GM12872 (cell line): ENCODE results near the gene ARHGAP26.

Experiments
- TF ChIP-seq, protein P1 (sequence below): IDR thresholded peaks from 3 replicates; pipeline ENCODE4 v1.5.1; 2011; ENCODE audit warnings: low read depth, mild to moderate bottlenecking, low read length, moderate library complexity; ENCODE audit not compliant: insufficient read depth

ARHGAP26 gene

DNA sequence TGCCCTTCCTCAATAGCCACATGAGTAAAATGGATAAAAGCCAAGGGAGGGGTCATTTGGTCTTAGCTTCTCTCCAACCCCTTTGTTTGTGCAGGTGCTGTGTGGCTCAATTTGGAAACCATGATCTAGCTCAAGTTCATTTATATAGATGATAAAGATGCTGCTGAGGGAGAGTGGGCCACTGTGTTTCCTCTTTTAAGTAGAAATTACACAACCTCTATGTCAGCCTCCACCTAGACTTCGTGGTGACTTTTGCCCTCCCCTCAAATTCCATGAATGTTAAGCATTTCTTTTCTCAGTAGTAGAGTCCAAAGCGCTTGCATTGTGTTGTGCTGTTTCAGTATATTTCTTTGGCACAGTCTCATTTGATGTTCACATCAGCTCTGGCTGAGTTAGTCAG, 241.4 kb downstream of the ARHGAP26 start:
- TF ChIP-seq, protein P1, sequence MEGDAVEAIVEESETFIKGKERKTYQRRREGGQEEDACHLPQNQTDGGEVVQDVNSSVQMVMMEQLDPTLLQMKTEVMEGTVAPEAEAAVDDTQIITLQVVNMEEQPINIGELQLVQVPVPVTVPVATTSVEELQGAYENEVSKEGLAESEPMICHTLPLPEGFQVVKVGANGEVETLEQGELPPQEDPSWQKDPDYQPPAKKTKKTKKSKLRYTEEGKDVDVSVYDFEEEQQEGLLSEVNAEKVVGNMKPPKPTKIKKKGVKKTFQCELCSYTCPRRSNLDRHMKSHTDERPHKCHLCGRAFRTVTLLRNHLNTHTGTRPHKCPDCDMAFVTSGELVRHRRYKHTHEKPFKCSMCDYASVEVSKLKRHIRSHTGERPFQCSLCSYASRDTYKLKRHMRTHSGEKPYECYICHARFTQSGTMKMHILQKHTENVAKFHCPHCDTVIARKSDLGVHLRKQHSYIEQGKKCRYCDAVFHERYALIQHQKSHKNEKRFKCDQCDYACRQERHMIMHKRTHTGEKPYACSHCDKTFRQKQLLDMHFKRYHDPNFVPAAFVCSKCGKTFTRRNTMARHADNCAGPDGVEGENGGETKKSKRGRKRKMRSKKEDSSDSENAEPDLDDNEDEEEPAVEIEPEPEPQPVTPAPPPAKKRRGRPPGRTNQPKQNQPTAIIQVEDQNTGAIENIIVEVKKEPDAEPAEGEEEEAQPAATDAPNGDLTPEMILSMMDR = no peak

DNA sequence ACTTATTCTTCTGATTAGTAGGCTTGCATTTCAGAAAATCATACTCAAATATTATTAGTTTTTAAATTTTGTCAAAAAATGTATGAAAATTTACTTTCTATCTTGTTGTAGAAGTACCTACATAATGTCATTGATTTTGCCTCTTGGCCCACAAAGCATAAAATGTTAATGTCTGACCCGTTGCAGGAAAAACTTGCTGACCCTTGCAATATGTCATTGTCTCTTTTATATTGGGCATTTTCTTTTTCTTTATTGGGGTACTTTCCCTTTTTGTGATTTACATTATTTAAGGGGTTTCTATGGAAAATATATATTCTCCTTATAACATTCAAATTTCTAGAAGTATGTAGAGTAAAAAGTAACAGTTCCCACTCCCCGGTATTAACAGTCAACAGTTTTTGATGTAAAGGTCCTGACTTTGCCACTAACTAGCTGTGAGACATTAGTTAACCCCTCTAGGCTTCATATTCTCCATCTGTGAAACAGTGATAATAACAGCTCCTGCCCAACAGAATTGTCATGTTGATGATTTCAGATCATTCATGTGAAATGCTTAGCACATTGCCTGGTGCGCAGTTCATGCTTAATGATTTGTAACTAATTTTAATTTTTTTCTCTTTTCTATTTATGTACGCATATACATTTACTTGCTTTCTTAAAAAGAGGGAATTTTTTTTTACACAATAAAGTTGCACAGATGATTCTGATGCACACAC, 243.2 kb downstream of the ARHGAP26 start:
- TF ChIP-seq, protein P1 = no peak

DNA sequence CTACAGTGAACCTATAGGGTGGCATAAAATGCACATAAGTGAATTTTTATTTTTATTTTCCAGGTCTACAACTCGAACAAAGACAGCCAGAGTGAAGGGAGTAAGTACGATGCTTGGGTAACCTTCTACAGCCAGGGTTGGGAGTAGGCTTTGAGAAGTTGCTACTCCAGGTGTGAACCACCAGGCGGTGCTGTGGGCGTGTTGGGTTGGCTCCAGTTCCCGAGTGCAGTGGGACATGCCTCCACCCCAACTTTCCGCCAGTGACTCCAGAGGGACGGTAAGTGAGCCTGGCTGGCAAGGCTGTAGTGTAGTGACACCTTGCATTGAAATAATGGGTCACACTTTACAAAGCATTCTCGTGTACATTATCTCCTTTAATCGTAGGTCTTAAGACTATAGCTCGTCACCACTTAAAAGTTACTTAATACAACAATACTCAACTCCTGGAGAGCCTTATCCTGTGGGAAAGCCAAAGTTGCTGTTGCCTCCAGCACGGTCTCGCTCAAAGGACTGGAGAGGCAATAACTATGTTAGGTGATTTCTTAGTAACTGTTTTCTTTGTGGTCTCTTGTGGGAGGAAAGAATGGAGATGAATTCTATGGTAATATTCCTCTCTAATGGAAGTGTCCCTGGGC, 244.0 kb downstream of the ARHGAP26 start:
- TF ChIP-seq, protein P1 = peak; percentile 93

DNA sequence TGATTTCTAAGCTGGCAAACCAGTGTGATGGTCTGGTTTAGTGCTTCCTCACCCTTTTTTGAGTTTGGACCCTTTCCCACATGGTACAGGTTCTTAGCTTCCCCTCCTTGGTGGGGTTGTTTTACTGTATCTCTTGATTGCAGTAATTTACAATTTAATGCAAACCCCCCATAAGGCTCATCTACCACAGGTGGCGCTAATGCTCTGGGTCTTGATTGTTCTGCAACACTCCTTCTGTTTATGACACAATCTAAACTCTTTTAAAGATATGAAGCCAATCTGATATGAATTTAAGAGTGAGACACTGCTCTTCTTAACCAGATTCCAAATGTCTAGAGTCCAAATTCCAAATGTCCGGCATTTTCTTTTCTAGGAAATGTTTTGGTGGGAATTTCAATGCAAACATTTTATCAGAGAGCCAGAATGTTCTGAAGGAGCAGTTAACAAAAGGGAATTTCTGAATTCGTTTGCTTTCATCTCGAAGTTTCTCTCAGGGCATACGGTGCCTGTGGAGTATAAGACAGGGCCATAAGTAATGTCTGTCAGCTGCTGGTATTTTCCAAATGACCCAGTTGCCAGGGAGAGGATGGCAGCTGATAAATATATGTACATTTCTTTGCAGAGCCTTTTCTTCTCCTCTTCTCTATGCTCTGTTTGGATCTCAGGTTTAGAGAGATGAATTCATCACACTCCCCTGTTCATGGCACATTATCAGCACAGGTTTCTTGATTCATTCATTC, 246.8 kb downstream of the ARHGAP26 start:
- TF ChIP-seq, protein P1 = peak; percentile 70

DNA sequence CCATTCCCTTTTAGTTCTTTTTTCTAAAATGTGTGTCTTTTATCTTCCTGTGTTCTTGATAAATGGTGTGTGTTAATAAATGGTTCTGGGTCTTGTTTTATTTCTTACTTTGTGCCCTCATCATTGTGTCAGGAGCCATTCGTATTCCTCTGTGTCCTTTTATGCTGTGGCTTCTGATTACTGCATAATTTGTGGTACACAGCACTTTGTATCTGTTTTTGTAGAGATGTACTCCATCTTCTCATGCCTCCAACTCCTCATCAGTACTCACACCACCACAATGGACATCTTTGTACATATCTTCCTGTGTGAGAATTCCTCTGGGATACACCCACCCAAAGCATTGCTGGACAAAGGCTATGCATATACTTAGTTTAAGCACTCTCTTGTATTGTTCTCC, 247.4 kb downstream of the ARHGAP26 start:
- TF ChIP-seq, protein P1 = no peak

DNA sequence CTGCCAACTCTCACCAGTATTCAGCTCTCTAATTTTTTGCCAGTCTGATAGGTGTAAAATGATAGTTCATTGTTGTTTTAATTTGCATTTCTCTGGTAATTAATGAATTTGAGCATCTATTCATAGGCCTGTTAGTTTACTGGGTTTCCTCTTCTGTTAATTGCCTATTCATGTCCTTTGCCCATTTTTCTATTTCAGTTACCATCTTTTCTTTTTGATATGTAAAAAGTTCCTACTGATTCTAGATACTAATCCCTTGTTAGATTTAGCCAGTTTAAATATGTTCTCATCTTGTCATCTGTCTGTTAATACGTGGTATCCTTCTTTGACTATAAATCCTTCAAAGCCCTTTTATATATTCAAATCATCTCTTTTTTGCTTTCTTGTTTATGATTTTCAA, 247.8 kb downstream of the ARHGAP26 start:
- TF ChIP-seq, protein P1 = no peak

DNA sequence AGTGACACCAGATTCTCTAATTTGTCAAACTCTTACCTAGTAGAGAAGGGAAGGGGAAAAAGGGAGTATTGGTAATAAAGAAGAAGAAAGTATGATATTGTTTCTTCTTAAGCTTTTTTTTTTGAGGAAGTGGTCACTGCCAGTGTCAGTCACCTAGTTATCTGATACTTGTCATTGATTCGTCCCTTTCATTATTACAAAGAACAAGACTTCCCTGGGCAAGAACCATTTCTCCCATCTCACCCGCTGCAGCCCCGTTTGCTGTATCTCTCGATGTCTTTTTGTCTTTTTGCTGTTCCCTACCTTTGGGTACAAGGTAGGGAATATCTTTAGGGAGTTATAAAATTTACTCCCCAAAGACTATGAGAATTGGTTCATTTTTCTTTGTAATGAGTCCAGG, 249.0 kb downstream of the ARHGAP26 start:
- TF ChIP-seq, protein P1 = no peak
